ENCODE results near the gene IL1RAPL2. TPM values are rescaled to one million over a fixed set of nuclear protein-coding genes. Genes with fewer than 3 reads are reported as not detected.

Gene IL1RAPL2
- total and polyA plus RNA-seq, 2 donors (not counting 1 experiment from before 2014, with no cell fraction given), result not detected

DNA sequence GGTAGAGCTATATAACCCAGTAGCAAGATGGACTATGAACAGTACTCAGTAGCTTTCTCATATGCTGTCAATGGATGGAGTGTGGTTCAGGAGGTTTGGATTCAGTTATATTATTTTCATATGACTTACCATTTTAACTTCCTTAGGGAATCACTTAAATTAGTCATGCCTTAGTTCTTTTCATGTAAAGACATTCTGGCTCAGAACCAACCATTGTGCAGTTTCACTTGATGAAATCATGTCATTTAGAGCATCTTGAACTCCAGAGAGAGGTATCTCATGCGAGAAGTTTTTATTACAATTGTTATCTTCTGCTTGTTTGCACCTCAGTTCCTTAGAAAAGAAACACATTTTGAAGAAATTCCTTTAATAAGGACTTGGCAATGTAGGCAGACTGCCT is 55.8 kb downstream of the IL1RAPL2 start:
- CTCF ChIA-PET, result no interaction called here
- WGBS (ENCODE audit: insufficient coverage), result no CpG with 5 or more reads among the region's 1 CpG
- Histone ChIP-seq H3K4me1 (ENCODE audit: control insufficient read depth in 2 of 2, insufficient read depth in 2 of 2, low read length in 2 of 2) (no peaks in the 10 kb centered on the region), H3K9me3 (ENCODE audit: control extremely low read depth in 1 of 3, control insufficient read depth in 2 of 3, insufficient read depth in 1 of 3, low read length in 2 of 3) (no peaks in the 10 kb centered on the region), H3K27me3 (replicated peaks in 1 of 4; ENCODE audit: control extremely low read depth in 1 of 4, control insufficient read depth in 3 of 4, insufficient read depth in 4 of 4, low read length in 3 of 4) (no peaks in the 10 kb centered on the region), H3K9ac (ENCODE audit: low read length) (no peak overlapping the region), H3K4me3 (ENCODE audit: control extremely low read depth in 1 of 5, extremely low read depth in 1 of 5, insufficient read depth in 1 of 5, low read depth in 2 of 5, low read length in 4 of 5) (no peak overlapping the region), H3K79me2 (ENCODE audit: control insufficient read depth, insufficient read depth, low read length) (no peaks in the 10 kb centered on the region), H3K27ac (ENCODE audit: low read length in 2 of 2) (no peak overlapping the region), H4K20me1 (ENCODE audit: control insufficient read depth, insufficient read depth, low read length, poor library complexity, severe bottlenecking) (no peaks in the 10 kb centered on the region), H2AFZ (ENCODE audit: insufficient read depth, low read depth, low read length, poor library complexity, severe bottlenecking) (no peak overlapping the region), H3K4me2 (replicated peaks; ENCODE audit: low read depth, low read length, poor library complexity, severe bottlenecking) (no peak overlapping the region), H3K36me3 (replicated peaks in 1 of 2; ENCODE audit: control extremely low read depth in 1 of 2, control insufficient read depth in 1 of 2, extremely low read depth in 1 of 2, insufficient read depth in 2 of 2, low read length in 1 of 2) (no peaks in the 10 kb centered on the region)
- Mint-ChIP-seq H3K27ac (no peak overlapping the region), H3K4me3 (no peak overlapping the region), H3K27me3 (no peaks in the 10 kb centered on the region), H3K9me3 (ENCODE audit: insufficient read depth) (no peaks in the 10 kb centered on the region), H3K4me1 (no peaks in the 10 kb centered on the region)
- ATAC-seq (ENCODE audit: low read depth) (no peak), DNase-seq (no peak)
- POLR2A ChIA-PET, result no interaction called here
- TF ChIP-seq EZH2 (IDR thresholded peaks at IDR 0.05; ENCODE audit: borderline replicate concordance, insufficient read depth, low read depth, low read length, poor library complexity, severe bottlenecking), result no peak
- TF ChIP-seq CTCF (IDR thresholded peaks at IDR 0.05), result no peak
- intact Hi-C loops (cut with micrococcal nuclease), result no loop called here

DNA sequence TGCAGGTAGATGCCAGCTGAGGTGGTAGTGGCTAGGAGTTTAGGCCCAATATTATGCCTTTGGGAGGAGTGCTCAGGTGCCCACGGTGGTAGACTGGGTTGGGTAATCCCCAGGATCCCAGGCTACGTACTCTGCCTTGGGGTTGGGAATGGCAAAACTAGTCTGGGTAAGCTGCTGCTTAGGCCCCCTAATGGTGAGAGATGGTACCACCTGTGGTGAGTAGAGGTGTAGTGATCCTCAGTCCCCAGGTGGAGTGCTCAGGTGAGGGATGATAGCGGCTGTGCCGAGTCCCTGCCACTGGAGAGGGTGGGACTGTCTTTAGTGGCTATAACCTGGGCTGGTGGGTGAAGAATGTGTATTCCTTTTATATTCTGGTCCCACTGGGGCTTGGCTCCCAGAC is 75.2 kb downstream of the IL1RAPL2 start:
- Mint-ChIP-seq H3K4me1 (no peaks in the 10 kb centered on the region), H3K9me3 (ENCODE audit: insufficient read depth) (peaks cover 5% of the 10 kb centered on the region), H3K4me3 (no peak overlapping the region), H3K27ac (no peak overlapping the region), H3K27me3 (no peaks in the 10 kb centered on the region)
- Histone ChIP-seq H3K79me2 (ENCODE audit: control insufficient read depth, insufficient read depth, low read length) (no peaks in the 10 kb centered on the region), H3K4me2 (replicated peaks; ENCODE audit: low read depth, low read length, poor library complexity, severe bottlenecking) (no peak overlapping the region), H3K27ac (ENCODE audit: low read length in 2 of 2) (no peak overlapping the region), H3K9ac (ENCODE audit: low read length) (no peak overlapping the region), H3K4me3 (ENCODE audit: control extremely low read depth in 1 of 5, extremely low read depth in 1 of 5, insufficient read depth in 1 of 5, low read depth in 2 of 5, low read length in 4 of 5) (no peak overlapping the region), H3K9me3 (ENCODE audit: control extremely low read depth in 1 of 3, control insufficient read depth in 2 of 3, insufficient read depth in 1 of 3, low read length in 2 of 3) (peaks cover 0 to 11% (median 0%) of the 10 kb centered on the region in 3 donors), H2AFZ (ENCODE audit: insufficient read depth, low read depth, low read length, poor library complexity, severe bottlenecking) (no peak overlapping the region), H4K20me1 (ENCODE audit: control insufficient read depth, insufficient read depth, low read length, poor library complexity, severe bottlenecking) (no peaks in the 10 kb centered on the region), H3K4me1 (ENCODE audit: control insufficient read depth in 2 of 2, insufficient read depth in 2 of 2, low read length in 2 of 2) (no peaks in the 10 kb centered on the region), H3K36me3 (replicated peaks in 1 of 2; ENCODE audit: control extremely low read depth in 1 of 2, control insufficient read depth in 1 of 2, extremely low read depth in 1 of 2, insufficient read depth in 2 of 2, low read length in 1 of 2) (no peaks in the 10 kb centered on the region), H3K27me3 (replicated peaks in 1 of 4; ENCODE audit: control extremely low read depth in 1 of 4, control insufficient read depth in 3 of 4, insufficient read depth in 4 of 4, low read length in 3 of 4) (no peaks in the 10 kb centered on the region)
- ATAC-seq (ENCODE audit: low read depth), result no peak
- 100% methylated on average over 2 of the region's 4 CpGs for WGBS (ENCODE audit: insufficient coverage)
- no peak for TF ChIP-seq EZH2 (IDR thresholded peaks at IDR 0.05; ENCODE audit: borderline replicate concordance, insufficient read depth, low read depth, low read length, poor library complexity, severe bottlenecking)
- TF ChIP-seq CTCF (IDR thresholded peaks at IDR 0.05), result no peak
- intact Hi-C loops (cut with micrococcal nuclease), result no loop called here
- ChIA-PET POLR2A (no interaction called here), CTCF (no interaction called here)
- no peak for DNase-seq

All from B cell (primary cell).